Measurements from ENCODE around the gene MGAT5. TPM values are rescaled to one million over a fixed set of nuclear protein-coding genes. Genes with fewer than 3 reads are reported as not detected.

MGAT5 gene
- total RNA-seq, 4 donors from 2014 or later, result 32.4 to 65.9 (median 46.6) TPM

DNA sequence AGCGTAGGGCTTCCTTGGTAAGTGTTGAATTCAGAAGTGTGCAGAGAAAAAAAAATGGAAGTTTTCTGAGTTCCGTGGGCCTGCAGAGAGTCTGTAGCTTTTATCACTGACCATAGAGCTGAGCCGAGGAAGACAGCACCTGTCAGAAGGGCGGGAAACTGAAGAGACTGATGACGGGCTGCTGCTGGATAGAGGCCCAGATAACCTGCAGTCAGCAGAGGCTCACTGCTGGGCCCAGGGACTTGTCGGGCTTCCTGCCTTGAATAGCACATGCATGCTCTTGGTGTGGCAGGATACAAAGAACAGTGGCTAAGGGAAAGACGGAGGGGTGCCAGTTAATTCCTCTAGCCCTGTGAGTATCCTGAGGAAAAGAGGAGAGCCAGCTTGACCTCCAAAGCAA, 166.4 kb downstream of the MGAT5 start:
- no peak for ATAC-seq
- peaks cover 0 to 7% (median 0%) of the 10 kb centered on the region in 3 donors for H3K4me1 ChIP-seq

DNA sequence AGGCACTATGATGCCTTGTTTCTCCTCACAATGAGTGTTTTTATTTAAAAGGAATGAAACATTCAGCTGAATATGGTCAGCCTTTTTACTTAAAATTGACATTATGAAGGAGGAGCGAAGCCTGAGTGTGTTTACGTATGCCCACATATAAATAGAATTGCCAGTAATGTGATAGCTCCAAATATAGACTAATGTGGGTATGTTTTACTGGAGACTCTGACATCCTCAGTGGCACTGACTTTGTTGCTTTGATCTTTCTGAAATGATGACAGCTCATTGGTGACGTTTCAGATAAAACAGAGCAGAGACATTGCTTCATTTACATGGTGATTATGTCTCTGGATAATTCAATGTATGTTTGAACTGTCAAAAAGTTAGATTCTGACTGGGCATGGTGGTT, 167.0 kb downstream of the MGAT5 start:
- no peaks in the 10 kb centered on the region for H3K9me3 ChIP-seq
- 78 to 88% methylated on average over 2 to 3 of the region's 3 CpGs for WGBS, 2 donors (ENCODE audit: low coverage in 1 of 2)
- no peak overlapping the region for H3K4me3 ChIP-seq
- ATAC-seq, result no peak
- TF ChIP-seq, protein P1, sequence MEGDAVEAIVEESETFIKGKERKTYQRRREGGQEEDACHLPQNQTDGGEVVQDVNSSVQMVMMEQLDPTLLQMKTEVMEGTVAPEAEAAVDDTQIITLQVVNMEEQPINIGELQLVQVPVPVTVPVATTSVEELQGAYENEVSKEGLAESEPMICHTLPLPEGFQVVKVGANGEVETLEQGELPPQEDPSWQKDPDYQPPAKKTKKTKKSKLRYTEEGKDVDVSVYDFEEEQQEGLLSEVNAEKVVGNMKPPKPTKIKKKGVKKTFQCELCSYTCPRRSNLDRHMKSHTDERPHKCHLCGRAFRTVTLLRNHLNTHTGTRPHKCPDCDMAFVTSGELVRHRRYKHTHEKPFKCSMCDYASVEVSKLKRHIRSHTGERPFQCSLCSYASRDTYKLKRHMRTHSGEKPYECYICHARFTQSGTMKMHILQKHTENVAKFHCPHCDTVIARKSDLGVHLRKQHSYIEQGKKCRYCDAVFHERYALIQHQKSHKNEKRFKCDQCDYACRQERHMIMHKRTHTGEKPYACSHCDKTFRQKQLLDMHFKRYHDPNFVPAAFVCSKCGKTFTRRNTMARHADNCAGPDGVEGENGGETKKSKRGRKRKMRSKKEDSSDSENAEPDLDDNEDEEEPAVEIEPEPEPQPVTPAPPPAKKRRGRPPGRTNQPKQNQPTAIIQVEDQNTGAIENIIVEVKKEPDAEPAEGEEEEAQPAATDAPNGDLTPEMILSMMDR (IDR thresholded peaks at IDR 0.05), result no peak
- no peak for TF ChIP-seq POLR2AphosphoS5 (IDR thresholded peaks at IDR 0.05)
- TF ChIP-seq EP300 (IDR thresholded peaks at IDR 0.05), result no peak
- TF ChIP-seq POLR2A (IDR thresholded peaks at IDR 0.05), result no peak
- peaks cover 0 to 23% of the 10 kb centered on the region in 2 donors for H3K36me3 ChIP-seq
- H3K27me3 ChIP-seq, result no peaks in the 10 kb centered on the region
- H3K27ac ChIP-seq, result no peak overlapping the region
- peaks cover 0 to 7% (median 0%) of the 10 kb centered on the region in 3 donors for H3K4me1 ChIP-seq

More for the DNA sequence above, 166.4 kb downstream of the MGAT5 start:
- Histone ChIP-seq H3K27ac (no peak overlapping the region), H3K36me3 (peaks cover 0 to 23% of the 10 kb centered on the region in 2 donors), H3K4me3 (no peak overlapping the region), H3K27me3 (no peaks in the 10 kb centered on the region), H3K9me3 (no peaks in the 10 kb centered on the region)
- WGBS, 2 donors (ENCODE audit: low coverage in 1 of 2), result 72 to 88% methylated on average over 2 to 7 of the region's 7 CpGs
- TF ChIP-seq POLR2A (IDR thresholded peaks at IDR 0.05), result no peak
- TF ChIP-seq, protein P1 (IDR thresholded peaks at IDR 0.05), result no peak

DNA sequence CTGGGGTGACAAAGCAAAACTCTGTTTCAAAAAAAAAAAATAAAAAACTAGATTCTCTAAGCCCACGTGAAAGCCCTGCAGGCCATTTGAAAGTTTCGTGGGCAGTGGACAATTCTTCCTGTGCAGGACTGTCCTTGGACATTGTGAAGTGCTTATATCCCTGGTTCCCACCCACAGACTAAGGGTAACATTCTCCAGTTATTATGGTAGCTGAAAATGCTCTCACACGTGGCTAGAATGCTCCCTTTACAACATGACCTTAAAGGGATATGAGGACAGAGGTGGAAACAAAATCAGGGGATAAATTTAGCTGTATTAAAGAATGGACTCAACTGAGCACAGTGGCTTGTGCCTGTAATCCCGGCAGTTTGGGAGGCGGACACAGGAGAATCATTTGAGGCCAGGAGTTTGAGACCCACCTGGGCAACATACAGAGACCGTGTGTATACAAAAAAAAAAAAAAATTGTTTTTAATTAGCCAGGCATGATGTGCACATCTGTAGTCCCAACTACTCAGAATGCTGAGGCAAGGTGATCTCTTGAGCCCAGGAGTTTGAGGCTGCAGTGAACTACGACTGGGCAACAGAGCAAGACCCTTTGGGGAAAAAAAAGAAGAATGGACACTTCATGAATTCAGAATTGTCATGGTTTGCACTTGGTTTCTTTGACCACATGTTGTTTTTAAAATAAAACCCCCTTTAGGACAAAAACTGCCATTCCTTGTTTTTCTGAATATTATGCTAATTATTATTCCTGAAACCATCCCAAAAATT, 167.9 kb downstream of the MGAT5 start:
- no peaks in the 10 kb centered on the region for H3K9me3 ChIP-seq
- H3K27ac ChIP-seq, result no peak overlapping the region
- 69 to 75% methylated on average over 4 to 5 of the region's 7 CpGs for WGBS, 2 donors (ENCODE audit: low coverage in 1 of 2)
- H3K36me3 ChIP-seq, result peaks cover 0 to 23% of the 10 kb centered on the region in 2 donors
- H3K4me3 ChIP-seq, result no peak overlapping the region
- TF ChIP-seq POLR2AphosphoS5 (IDR thresholded peaks at IDR 0.05), result no peak
- TF ChIP-seq, protein P1 (IDR thresholded peaks at IDR 0.05), result no peak
- TF ChIP-seq POLR2A (IDR thresholded peaks at IDR 0.05), result no peak
- no peak for TF ChIP-seq EP300 (IDR thresholded peaks at IDR 0.05)
- no peak for ATAC-seq
- peaks cover 0 to 7% (median 0%) of the 10 kb centered on the region in 3 donors for H3K4me1 ChIP-seq
- no peaks in the 10 kb centered on the region for H3K27me3 ChIP-seq

DNA sequence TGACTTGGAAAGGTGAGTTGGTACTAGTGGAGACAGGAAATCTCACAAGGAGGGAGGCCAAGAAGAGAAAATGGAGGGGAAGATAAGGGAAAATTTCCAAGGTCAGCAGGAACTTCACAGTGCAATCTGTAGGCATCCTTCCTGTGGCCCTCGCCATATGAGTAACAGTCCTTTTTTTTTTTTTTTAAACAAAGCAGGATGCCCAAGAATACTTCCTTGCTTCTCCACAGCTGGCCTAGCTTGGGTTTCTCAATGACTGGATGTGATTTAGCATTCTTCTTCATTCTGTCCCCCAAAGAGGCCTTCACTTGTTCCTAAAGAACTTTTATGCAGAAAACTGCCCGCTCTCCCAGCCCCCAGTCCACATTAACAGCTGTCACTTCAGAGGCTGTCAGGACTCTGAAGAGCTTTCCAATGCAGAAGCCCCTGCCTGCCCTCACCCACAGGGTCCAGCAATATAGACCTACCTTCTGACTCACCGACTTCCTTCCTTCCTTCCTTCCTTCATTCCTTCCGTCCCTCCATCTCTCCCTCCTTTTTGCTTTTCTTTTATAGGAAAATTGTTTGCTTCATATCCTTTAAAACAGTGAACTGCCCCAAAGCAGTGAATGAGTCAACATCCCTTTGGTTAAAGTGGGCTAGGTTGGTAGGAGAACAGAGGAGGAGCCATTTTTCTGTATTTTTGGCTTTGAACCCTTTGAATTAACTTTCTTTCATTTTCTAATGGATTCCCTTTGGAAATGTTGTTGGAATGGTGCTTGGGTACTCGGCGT, 172.0 kb downstream of the MGAT5 start:
- Histone ChIP-seq H3K27me3 (no peaks in the 10 kb centered on the region), H3K9me3 (no peaks in the 10 kb centered on the region), H3K4me1 (peaks cover 0 to under 1% (median 0%) of the 10 kb centered on the region in 3 donors), H3K4me3 (no peak overlapping the region), H3K27ac (no peak overlapping the region), H3K36me3 (peaks cover 0 to 58% of the 10 kb centered on the region in 2 donors)
- 82 to 89% methylated on average over 3 to 6 of the region's 6 CpGs for WGBS, 2 donors (ENCODE audit: low coverage in 1 of 2)
- no peak for ATAC-seq
- no peak for TF ChIP-seq EP300 (IDR thresholded peaks at IDR 0.05)
- TF ChIP-seq, protein P1 (IDR thresholded peaks at IDR 0.05), result no peak
- no peak for TF ChIP-seq POLR2AphosphoS5 (IDR thresholded peaks at IDR 0.05)
- no peak for TF ChIP-seq POLR2A (IDR thresholded peaks at IDR 0.05)
